ENCODE data around the gene ANGPTL3.
"Not testable (repeated sequence)": the region's sequence is repeated elsewhere in the genome, so short reads cannot be mapped to it uniquely, and the experiment has no call there.

The ANGPTL3 gene

GRCh38 chr1:62597281-62597680 lies at the start of gene ANGPTL3:
Gene ANGPTL3 (plus strand): TSS chr1:62597520. CDS start chr1:62597567, 47 bp downstream.
- no peak for DNase-seq (ENCODE audit: low read depth in 3 of 3)

- DNase-seq (ENCODE audit: low read depth in 3 of 3) = no peak
Observed at GRCh38 chr1:62561306-62561705, 36.0 kb upstream of the ANGPTL3 start.

- DNase-seq (ENCODE audit: low read depth in 3 of 3) = not testable (repeated sequence)
Observed at GRCh38 chr1:62567182-62567581, 30.1 kb upstream of the ANGPTL3 start.

- not testable (repeated sequence) for DNase-seq (ENCODE audit: low read depth in 3 of 3)
Observed at GRCh38 chr1:62567926-62568325, 29.4 kb upstream of the ANGPTL3 start.

GRCh38 chr1:62571517-62571916 lies 25.8 kb upstream of the ANGPTL3 start:
- not testable (repeated sequence) for DNase-seq (ENCODE audit: low read depth in 3 of 3)

- no peak for DNase-seq (ENCODE audit: low read depth in 3 of 3)
Observed at GRCh38 chr1:62572476-62572875, 24.8 kb upstream of the ANGPTL3 start.

GRCh38 chr1:62573675-62574074 lies 23.6 kb upstream of the ANGPTL3 start:
- no peak for DNase-seq (ENCODE audit: low read depth in 3 of 3)

- DNase-seq (ENCODE audit: low read depth in 3 of 3) = no peak
Observed at GRCh38 chr1:62585469-62586155, 11.7 kb upstream of the ANGPTL3 start.

GRCh38 chr1:62588000-62588399 lies 9.3 kb upstream of the ANGPTL3 start:
- no peak for DNase-seq (ENCODE audit: low read depth in 3 of 3)

GRCh38 chr1:62589321-62589720 lies 8.0 kb upstream of the ANGPTL3 start:
- DNase-seq (ENCODE audit: low read depth in 3 of 3) = no peak

GRCh38 chr1:62590255-62590969 lies 6.9 kb upstream of the ANGPTL3 start:
- no peak for DNase-seq (ENCODE audit: low read depth in 3 of 3)

GRCh38 chr1:62590970-62591368 lies 6.4 kb upstream of the ANGPTL3 start:
- DNase-seq (ENCODE audit: low read depth in 3 of 3) = no peak

GRCh38 chr1:62593825-62594394 lies 3.4 kb upstream of the ANGPTL3 start:
- DNase-seq (ENCODE audit: low read depth in 3 of 3) = no peak

GRCh38 chr1:62595647-62596046 lies 1.7 kb upstream of the ANGPTL3 start:
- DNase-seq (ENCODE audit: low read depth in 3 of 3) = no peak

- no peak for DNase-seq (ENCODE audit: low read depth in 3 of 3)
Observed at GRCh38 chr1:62599044-62599443, 1.7 kb downstream of the ANGPTL3 start.

- DNase-seq (ENCODE audit: low read depth in 3 of 3) = no peak
Observed at GRCh38 chr1:62601457-62601856, 4.1 kb downstream of the ANGPTL3 start.

GRCh38 chr1:62608905-62609304 lies 11.6 kb downstream of the ANGPTL3 start:
- no peak for DNase-seq (ENCODE audit: low read depth in 3 of 3)

- not testable (repeated sequence) for DNase-seq (ENCODE audit: low read depth in 3 of 3)
Observed at GRCh38 chr1:62610588-62610987, 13.3 kb downstream of the ANGPTL3 start.

GRCh38 chr1:62612770-62613169 lies 15.4 kb downstream of the ANGPTL3 start:
- no peak for DNase-seq (ENCODE audit: low read depth in 3 of 3)

GRCh38 chr1:62613325-62613727 lies 16.0 kb downstream of the ANGPTL3 start:
- no peak for DNase-seq (ENCODE audit: low read depth in 3 of 3)

- DNase-seq (ENCODE audit: low read depth in 3 of 3) = no peak
Observed at GRCh38 chr1:62613890-62614289, 16.6 kb downstream of the ANGPTL3 start.

- DNase-seq (ENCODE audit: low read depth in 3 of 3) = no peak
Observed at GRCh38 chr1:62621907-62622306, 24.6 kb downstream of the ANGPTL3 start.

- DNase-seq (ENCODE audit: low read depth in 3 of 3) = no peak
Observed at GRCh38 chr1:62625415-62625814, 28.1 kb downstream of the ANGPTL3 start.
